ENCODE measurements around the gene TSPEAR.
A peak's percentile ranks its signal among the peaks of the same experiment; 100 is the strongest.

TSPEAR gene

GRCh38 chr21:44456214-44456914, 255.0 kb downstream of the TSPEAR start:
- no peak for DNase-seq

- peak; percentile 52 for DNase-seq
These were observed 255.7 kb downstream of the TSPEAR start for GRCh38 chr21:44455524-44456213.

GRCh38 chr21:44454747-44455523, 256.4 kb downstream of the TSPEAR start, which contains the start of gene LRRC3:
TSS of gene LRRC3 (plus strand) at chr21:44455510. CDS start at chr21:44456645, 1,135 bp downstream.
- peak; percentile 86 for DNase-seq

- DNase-seq: no peak
These were observed 257.3 kb downstream of the TSPEAR start for GRCh38 chr21:44454058-44454457.

- DNase-seq: no peak
These were observed 258.3 kb downstream of the TSPEAR start for GRCh38 chr21:44453120-44453519.

GRCh38 chr21:44450999-44451398, 260.4 kb downstream of the TSPEAR start:
- DNase-seq: no peak

- DNase-seq: no peak
These were observed 261.0 kb downstream of the TSPEAR start for GRCh38 chr21:44450402-44450801.

GRCh38 chr21:44449473-44450363, 261.7 kb downstream of the TSPEAR start:
- DNase-seq: no peak

GRCh38 chr21:44448651-44449131, 262.7 kb downstream of the TSPEAR start:
- DNase-seq: no peak

Data from stimulated activated CD8-positive, alpha-beta memory T cell treated with anti-CD3 and anti-CD28 coated beads, Interleukin-4, amount 100 ng/mL, for 48 hours (primary cell).